GM18526 (cell line): ENCODE results near the gene CACNA2D3.

Experiments used
- POLR2A ChIP-seq: IDR thresholded peaks from 3 replicates; pipeline ENCODE4 v1.6.1; 2011; ENCODE audit not compliant: insufficient read length; ENCODE audit errors: extremely low read depth

CACNA2D3 gene

DNA sequence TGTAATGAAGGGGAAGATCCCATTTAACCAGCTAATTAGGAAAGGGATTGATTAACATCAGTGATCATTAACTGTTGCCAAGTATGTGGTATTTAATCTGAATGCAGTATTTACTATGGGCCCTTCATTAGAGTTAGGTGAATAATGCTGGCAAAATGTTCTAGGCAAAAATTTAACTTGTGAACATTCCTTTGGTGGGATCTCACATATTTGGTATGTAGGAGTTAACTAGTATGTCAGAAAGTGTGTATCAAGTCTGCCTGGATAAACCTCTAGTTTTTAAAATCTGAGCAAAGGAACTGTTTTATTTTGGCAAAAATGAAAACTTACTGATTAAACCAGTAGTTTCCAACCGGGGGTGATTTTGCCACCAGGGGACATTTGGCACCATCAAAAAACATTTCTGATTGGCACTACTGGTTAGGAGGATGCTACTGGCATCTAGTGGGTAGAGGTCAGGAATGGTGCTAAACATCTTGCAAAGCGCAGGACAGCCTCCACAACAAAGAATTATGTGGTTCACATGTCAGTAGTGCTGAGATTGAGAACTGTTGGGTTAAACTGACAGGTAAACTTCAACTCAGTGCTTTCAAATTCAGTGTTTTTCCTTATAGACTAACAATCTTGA lies 783.0 kb downstream of the CACNA2D3 start:
- no peak for TF ChIP-seq POLR2A

DNA sequence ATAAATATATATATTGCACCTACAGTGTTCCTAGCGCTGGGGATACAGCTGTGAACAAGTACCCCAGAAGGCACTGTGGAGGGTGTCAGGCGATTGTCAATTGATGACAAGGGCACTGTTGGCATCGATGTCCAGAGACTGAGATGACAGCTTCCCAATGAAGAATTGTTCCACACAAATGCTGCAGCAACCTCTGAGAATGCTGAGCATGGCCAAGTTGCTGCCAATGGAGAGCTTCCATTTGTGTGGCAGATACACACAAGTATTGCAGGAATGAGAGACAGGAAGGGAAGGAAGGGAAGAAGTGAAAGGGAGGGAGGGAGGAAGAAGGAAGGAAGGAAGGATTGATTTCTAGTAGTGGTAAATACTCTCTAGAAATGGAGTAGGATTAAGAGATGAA lies 783.6 kb downstream of the CACNA2D3 start:
- TF ChIP-seq POLR2A: no peak

DNA sequence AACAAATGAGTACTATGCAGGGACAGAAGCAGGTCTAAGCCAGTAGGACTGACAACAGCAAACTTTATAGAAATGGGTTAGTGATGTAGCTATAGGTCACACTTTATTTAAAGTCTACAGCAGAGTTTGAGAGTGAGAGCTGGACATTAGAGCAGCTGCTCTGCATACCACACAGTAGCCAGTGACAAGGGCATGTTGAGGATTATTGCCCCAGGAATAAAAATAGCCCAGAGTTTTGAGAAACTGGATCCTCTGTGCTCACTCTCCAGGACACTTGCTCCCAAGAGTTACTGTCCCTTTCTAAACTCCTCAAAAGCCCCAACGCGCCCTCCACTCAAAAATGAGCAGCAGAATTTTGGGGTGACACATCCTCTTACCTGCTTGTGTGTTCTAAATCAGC lies 784.4 kb downstream of the CACNA2D3 start:
- no peak for TF ChIP-seq POLR2A

DNA sequence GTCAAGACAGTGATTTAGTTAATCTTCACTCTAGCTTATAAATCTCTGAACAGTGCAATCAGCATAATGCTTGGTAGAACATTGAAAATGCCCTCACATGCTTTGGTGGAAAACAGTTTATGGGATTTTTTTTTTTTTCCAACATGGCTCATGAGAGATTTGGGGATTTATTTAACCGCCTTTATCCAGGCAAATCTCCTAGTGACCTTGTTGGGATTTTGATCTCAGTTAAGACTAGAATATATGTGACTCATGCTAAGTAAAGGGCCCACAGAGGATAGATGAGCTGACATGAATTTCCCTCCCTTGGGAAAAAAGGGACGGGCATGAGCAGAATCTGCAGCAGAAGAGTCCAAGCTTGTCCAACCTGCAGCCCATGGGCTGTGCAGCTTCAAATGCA lies 786.8 kb downstream of the CACNA2D3 start:
- TF ChIP-seq POLR2A: no peak

DNA sequence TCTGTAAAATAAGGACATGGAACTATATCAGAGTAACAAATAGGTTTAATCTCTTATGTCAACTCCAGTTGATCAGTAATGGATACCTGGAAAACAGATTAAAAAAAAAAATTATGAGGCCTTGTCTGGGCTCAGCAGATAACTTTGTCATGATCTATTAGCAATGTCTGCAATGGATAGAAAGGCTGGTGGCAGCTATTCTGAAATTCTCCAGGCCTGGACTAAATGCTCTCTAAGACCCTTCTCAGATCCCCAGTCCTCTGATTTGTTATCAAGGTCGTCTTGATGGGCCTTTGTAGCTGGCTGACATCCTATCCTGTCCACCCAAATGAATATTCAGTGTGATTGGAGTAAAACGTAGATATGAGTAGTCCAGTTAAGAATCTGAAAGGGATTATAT lies 791.8 kb downstream of the CACNA2D3 start:
- TF ChIP-seq POLR2A: no peak

DNA sequence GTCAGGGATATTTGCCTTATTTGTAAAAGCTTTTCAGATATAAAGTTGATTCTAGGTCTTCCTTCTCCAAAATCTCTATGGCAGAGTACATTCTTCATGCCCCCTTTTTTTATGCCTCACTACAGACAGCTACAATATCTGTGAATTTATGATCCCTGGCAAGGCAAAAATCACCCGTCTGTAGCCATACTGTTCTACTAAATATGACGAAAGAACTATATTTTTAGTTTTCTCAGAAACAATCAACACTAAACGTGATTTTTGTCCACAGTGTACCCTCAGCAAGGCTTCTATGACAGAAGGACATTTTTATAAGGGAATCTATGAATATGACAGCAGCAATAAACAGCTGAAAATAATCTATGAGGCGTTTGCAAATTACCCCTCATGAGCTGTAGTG lies 792.8 kb downstream of the CACNA2D3 start:
- TF ChIP-seq POLR2A: no peak

DNA sequence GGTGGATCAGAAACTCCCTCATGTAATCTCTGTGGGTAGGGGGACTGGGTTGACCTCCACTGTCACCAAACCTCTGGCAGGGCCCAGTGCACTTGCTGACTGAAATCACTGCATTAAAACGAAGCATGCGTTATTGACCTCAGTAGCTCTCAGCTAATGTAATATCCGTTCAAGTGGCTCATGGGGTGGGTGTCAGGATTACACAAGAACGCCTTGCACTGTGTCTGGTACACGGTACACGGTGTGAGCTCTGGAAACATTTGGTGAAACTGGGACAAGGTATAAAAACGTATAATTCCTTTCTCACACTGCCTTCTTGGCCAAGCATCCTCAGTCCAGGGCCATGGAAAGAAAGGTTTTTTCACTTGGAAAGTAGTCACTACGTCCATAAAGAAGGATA lies 793.6 kb downstream of the CACNA2D3 start:
- TF ChIP-seq POLR2A: no peak

DNA sequence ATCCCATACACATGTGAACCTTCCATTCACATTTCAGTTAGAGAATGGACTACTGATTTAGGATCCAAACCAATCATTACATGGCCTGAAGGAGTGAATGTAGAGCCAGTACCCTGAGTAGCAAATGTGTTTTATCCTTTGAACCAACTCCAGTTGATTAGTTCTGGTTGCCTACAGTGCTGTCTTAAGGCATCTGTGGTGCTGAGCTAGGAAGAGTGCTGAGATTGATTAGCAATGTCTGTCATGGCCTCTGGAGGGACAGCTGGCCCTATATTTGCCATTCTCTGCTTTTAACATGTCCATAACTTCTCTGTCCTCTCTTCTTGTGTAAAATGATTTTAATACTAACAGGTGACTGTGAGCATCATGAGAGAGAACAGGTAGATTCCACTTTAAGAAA lies 794.4 kb downstream of the CACNA2D3 start:
- TF ChIP-seq POLR2A: no peak

DNA sequence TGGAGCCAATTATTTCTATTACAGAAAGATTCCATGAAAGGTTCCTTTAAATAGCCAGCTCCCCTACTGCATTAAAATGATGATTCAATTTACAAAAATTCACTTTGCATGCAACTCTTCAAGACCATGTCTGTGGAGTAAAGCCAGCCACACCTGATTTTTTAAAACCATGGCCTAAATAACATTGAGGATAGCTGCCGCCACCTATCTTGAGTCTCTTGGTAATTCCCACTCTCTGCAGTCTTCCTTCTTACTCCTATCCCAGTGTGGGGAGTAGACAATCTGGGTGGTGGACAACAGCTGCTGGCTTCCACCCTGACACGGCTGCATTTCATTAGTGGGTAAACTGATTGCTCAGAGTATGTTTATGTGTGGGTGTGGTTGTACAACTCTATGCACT lies 794.8 kb downstream of the CACNA2D3 start:
- TF ChIP-seq POLR2A: no peak

DNA sequence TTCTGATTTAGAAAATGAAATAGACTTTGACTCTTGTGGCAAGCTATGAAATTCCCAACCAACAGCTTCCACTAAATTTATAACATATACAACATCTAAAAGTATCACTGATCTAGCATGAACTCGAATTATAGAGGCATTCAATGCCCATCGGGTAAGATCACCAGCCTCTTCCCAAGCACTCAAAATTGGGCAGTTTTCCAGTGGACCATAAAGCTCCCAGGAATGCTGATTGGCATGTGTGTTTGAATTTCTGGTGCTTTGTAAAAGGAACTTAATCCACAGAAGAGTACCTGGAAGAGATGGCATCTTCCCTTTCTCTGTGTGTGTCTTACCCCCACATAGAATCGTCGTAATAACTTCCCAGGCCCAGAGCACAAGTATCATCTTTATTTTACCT lies 795.5 kb downstream of the CACNA2D3 start:
- no peak for TF ChIP-seq POLR2A

DNA sequence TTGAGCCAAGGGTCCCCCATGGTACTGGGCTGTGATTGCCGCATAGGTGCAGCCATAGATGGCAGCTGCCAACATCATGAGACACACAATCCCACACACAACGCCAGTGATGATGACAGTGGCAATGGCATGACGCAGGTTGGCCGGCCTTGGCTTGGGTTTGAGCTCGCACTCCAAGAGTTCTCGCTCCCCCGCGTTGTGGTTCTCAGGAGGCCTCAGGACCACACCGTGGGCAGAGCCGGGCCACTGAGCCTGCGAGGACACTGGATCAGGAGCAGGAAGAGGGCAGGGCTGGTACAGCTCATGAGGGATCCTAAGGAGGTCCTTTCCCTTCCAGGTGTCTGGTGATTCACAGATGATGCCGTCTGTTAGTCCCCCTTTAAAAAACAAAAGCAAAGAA lies 796.2 kb downstream of the CACNA2D3 start:
- TF ChIP-seq POLR2A: no peak

DNA sequence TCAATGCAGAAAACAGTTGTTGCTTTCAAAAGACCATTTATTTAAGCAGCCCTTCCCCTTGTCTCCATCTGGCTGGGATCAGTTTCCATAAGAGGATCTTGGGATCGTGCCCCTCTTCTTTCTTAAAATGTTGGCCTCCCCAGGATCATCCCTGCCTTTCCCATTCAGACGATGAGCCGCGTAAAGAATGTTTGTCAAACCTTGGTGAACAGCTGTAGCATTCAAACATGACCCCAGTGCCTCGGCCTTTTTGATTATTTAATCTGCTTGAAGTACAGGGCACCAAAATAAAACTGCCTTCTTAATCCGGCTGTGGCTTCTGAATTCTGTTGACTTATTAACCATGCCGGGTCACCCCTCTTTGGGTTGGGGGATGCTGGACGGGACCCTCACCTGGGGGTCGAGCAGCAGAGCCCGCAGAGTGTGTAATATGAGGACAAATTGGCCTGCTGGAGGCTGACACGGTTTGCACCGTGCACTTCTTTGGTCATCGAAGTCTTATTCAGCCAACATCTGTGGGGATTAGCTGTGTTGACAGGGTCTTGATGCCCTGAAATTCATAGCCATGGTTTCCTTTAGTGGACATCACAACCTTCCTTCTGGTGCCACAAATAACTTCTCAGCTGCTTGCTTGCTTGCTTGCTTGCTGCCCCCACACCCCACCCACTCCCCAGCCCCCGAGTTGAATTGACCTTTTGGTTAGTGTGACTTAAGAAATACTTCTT lies 805.9 kb downstream of the CACNA2D3 start, which contains the start of gene LRTM1:
LRTM1 (minus strand) TSS at position 14 of the 725 bp plus-strand sequence. CDS start 148 bp downstream, outside the sequence.
- no peak for TF ChIP-seq POLR2A

DNA sequence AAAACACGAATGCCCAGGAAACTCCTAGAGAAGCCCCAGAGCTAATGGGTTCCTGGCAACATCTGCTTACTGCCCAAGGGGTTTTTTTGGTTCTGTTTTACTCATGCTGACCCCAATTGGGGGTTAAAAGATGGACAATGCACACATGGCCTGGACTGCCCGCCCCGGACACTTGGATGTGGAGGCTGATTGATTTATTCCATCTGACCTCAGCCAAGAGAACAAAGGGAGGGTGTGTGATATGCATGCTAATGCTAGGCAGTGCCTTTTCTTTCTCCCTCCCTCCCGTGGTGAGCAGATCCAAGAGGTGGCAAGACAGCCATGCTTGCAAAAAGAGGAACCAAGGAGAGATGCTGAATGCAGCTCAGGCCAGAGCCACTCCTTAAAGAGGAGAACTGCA lies 808.8 kb downstream of the CACNA2D3 start:
- TF ChIP-seq POLR2A: no peak

DNA sequence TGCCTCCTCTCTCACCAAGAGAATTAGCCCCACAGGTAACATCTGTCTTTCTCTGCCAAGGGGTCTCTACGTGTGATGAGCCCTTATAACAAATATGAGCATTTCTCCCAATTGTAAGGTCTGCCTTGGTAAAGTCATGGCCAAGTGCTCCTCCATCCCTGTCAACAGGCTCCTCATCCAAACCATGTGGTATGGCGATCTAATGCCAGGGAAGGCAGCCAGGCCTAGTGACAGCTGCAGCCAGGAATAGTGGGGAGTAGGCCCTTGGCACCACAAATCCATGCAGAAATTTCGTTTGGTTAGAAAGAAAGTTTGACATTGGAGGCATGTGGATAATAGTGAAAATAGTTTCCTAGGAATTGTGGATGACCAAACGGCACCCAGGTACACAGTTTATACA lies 810.3 kb downstream of the CACNA2D3 start:
- TF ChIP-seq POLR2A: no peak

DNA sequence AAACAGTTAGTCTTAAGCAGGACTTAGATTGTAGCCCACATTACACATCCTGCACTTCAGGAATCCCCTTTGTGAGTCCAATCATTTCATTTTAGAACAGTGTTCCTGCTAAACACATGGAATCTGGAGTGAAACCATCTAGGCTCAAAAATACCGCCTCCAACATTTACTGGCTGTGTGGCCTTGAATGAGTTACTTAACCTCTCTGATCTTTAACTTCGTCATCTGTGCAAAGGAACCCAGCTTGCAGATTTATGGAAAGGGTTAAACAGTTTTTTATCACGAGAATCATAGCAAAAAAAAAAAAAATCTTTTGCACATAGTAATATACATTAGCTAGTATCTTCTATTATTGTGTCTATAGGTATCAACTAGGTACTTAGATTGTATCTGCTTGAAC lies 813.5 kb downstream of the CACNA2D3 start:
- TF ChIP-seq POLR2A: no peak

DNA sequence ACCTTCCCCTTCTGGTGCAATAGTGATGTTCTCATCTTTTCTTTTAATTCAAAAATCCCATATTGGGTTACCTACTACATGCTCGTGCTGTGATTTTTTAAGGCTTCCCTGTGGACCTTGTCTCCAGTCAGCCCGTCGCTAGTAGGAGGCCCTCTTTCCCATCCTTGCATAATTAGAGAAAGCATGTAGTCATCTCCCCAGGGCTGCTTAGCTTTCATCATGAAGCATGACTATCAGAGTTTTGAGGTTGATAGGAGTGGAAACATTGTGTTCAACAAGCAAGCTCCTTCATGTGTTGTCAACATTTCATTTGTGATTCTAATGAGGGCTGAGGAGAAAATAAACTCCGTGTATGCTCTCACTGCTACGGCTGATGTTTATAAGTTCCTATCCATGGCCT lies 814.2 kb downstream of the CACNA2D3 start:
- TF ChIP-seq POLR2A: no peak
